NCI-H526 (cell line): Measurements from ENCODE around the gene ACOX3.
"Not testable (repeated sequence)": the region's sequence is repeated elsewhere in the genome, so short reads cannot be mapped to it uniquely, and the experiment has no call there.

Experiments used
- DNase-seq, 2 experiments: peaks; one replicate each; lab custom pipeline; 2025; lab: John Stamatoyannopoulos, UW

The ACOX3 gene

DNA sequence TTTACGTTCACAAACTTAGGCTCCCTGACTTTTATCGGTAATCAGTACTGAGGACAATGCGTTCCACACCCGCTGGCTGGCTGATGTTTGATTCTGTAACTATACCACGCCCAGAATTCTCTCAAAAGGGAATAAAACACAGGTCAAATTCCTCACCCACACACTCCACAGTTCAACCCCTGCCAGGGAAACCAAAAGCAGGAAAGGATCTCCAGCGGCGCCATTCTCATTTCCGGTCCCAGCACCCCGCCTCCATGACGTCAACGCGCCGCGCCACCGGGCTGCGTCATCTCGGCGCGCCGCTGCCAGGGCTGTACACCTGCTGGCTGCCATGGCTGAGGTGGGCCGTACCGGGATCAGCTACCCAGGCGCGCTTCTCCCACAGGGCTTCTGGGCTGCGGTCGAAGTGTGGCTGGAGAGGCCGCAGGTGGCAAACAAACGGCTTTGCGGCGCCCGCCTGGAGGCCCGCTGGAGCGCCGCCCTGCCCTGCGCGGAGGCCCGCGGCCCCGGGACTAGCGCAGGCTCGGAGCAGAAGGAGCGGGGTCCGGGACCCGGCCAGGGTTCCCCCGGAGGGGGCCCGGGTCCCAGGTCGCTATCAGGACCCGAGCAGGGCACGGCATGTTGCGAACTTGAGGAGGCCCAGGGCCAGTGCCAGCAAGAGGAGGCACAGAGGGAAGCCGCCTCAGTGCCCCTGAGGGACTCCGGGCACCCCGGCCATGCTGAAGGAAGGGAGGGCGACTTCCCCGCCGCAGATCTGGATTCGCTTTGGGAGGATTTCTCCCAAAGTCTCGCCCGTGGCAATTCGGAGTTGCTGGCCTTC lies at the start of gene ACOX3, which contains the start of gene TRMT44:
ACOX3 (minus strand) TSS at position 232 of the 820 bp plus-strand sequence. CDS start 24,202 bp downstream, outside the sequence.
TRMT44 (plus strand) TSS at position 286 of the 820 bp plus-strand sequence; CDS start at position 332, 46 bp downstream.
- peak; percentile 53 to 86 for DNase-seq

DNA sequence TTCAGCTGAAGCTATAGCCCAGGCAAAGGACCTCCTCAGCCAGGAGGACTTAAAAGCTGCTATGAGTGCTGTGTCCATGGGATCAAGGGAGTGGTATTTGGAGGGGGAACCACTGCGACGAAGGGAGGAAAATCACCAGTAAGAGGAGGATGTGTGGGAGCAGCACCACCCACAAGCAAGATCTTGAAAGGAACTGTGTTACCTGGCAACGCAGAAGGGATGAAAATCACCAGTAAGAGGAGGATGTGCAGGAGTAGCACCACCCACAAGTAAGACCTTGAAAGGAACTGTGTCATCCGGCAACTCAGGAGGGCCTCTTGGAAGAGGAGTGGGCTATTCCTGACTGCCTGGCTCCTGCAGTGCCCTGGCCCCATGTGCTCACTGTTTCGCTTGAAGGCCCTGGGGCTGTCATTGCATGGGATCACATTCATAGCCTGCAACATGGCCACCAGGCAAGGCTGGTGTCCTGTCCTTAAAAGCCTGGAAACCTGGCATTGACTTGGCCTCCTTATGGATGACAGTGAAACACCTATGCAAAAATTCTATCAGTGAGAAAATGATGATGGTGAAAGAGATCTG lies 48.4 kb upstream of the ACOX3 start:
- DNase-seq = no peak

- not testable (repeated sequence) for DNase-seq
Observed at GRCh38 chr4:8486643-8487042, 46.1 kb upstream of the ACOX3 start.

- DNase-seq = no peak
Observed at GRCh38 chr4:8480221-8480620, 39.7 kb upstream of the ACOX3 start.

DNA sequence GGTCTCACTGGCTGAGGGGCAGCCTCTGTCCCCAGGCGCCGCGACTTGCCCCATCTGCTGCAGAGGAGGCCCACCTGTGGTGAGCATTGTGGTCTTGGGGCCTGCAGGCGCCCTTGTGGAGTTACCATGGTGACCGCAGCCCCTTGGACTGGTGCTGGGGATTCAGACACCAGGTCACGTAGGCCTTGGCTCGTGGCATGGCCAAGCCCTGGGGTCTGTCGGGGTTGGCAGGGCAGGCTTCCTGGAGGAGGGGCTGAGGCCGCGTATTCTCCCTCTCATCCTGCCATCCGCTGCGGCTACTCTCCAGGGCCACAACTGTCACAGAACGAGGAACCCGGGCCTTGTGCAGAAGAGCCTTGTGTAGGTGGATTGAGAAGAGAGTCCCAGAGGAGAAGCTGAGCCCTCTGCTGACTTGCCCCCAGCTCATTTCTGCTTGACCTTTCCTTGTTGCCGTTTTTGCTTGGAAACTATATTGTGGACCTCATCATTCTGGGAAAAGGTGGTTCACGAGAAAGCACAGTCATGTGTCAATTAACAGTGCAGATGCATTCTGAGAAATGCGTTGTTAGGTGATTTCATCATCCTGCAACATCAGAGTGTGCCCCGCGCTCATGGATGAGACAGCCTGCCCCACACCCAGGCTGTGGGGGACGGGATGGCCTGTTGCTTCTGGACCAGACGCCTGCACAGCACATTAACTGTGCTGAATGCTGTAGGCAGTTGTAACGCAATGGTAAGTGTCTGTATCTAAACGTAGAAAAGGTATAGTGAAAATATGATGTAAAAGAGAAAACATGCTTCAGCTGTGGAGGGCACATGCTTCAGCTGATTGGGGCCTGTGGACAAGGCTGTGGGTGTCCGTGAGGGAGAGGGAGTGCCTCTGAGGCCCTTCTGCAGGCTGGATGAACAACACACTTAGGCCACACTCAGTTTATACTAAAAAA lies 38.5 kb upstream of the ACOX3 start:
- no peak for DNase-seq

DNA sequence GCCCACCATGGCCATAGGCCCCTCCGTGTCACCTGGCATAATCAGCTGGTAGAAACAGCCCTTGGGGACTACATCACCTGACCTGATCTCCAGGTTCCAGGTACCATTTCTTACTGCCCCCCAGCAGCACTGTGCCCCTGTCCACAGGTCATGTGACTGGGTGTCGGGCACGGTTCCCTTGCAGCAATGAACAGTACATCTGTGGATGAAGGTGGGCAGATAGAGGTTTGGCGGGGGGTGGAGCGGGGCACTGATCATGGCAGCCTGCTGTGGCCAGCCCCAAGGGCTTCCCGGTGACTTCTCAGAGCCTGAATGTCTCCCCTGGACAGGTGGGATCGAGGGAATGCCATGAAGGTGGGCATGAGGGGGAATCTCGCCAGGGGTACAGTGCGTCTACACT lies 37.8 kb upstream of the ACOX3 start:
- no peak for DNase-seq

GRCh38 chr4:8477676-8478075 lies 37.2 kb upstream of the ACOX3 start:
- no peak for DNase-seq

DNA sequence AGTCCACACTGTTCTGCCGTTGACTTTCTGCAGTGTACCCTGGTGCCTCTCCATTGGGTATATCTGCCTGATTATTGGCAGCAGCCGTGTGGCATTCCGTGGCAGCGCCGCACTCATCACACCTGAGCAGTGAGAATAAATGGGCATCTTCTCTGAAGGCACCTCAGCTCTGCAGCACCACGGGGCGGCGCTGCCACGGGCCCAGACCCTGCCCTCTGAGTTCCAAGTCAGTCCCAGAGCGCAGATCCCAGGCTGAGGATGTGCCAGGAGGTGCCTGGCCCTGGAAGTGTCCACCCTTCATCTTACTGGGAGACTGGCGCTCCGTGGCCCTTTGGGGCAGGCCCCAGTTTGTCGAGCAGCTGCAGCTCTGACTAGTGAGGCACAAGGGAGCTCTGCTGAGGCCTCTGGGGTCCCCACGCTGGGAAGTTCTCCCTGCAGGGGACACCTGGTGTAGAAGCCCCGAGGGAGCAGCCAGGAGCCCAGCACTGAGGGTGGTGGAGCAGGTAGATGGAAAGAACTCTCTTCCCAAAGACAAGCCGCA lies 36.6 kb upstream of the ACOX3 start:
- no peak for DNase-seq

GRCh38 chr4:8475751-8476575 lies 35.4 kb upstream of the ACOX3 start:
- no peak for DNase-seq

GRCh38 chr4:8474856-8475255 lies 34.3 kb upstream of the ACOX3 start:
- no peak for DNase-seq

- DNase-seq = no peak
Observed at GRCh38 chr4:8473920-8474590, 33.5 kb upstream of the ACOX3 start.

- DNase-seq = no peak
Observed at GRCh38 chr4:8473198-8473919, 32.8 kb upstream of the ACOX3 start.

GRCh38 chr4:8472689-8473197 lies 32.2 kb upstream of the ACOX3 start:
- no peak for DNase-seq

DNA sequence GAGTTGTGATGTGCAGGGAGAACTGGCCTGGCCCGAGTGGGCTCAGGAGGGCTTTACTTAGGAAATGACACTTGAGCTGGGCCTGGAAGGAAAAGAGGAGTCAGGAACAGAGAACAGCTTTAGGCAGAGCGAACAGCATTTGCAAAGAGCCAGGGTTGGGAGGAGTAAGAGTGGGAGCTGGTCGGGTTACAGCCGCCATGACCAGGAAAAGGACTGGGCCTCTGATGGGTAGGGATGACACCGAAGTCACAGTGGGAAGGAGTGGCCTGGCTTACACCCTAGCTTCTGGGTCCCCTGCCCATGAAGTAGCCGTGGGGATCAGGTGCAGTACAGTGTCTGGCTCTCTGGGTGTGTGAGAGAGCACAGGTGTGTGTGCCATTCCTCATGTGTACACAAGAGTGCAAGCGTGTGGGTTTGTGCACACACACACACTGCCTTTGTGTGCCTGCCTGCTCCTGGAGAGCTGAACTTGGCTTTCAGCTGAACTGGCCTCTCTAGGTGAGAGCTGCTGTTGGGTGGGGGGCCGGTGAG lies 31.7 kb upstream of the ACOX3 start:
- no peak for DNase-seq

DNA sequence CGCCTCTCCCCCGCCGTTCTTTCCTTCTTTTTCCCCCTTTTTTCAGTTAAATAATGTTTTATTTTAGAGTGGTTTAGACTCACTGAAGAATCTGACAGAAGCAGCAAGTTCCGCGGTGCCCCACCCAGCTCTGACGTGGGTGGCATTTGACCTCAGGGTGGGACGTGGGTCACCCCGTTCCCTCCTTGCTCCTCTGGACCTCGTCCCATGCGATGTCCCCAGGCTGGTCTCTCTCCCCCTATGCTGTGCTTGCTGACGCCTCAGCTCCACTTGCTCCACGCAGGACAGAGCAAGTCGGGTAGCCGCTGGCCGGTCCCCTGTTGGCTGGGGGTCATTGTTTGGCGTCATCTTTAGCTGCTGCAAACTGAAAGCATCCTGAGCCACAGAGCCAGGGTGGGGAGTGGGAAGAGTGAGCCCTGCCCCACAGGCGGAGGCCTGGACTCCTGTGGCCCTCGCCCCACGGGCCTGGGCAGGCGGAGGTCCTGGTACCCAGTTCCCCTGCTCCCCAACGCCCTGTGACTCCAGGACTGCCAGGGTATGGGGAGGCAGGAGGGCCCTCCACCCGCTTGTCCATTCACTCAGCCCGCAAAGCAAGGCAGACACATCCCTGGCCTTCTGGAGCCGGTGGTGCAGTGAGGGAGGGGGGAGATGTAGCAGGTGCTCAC lies 30.8 kb upstream of the ACOX3 start:
- no peak for DNase-seq

GRCh38 chr4:8470451-8471024 lies 30.0 kb upstream of the ACOX3 start:
- no peak for DNase-seq

GRCh38 chr4:8469550-8469949 lies 29.0 kb upstream of the ACOX3 start:
- DNase-seq = no peak

- peak in 1 of 2 experiments; percentile 70 for DNase-seq
Observed at GRCh38 chr4:8468746-8469535, 28.4 kb upstream of the ACOX3 start.
